Transverse colon (tissue), 4 donors: ENCODE results near the gene ASPM. TPM values are rescaled to one million over a fixed set of nuclear protein-coding genes. Genes with fewer than 3 reads are reported as not detected.
"Not testable (repeated sequence)": the region's sequence is repeated elsewhere in the genome, so short reads cannot be mapped to it uniquely, and the experiment has no call there.

Experiments used
- DNase-seq: peaks from one replicate; pipeline ENCODE4 v3.0.0-alpha.2; 2019
- H3K27ac ChIP-seq, 4 donors: fragments of 200-600 bp; sonication (generic); 2 replicates each; pipeline ENCODE4 v1.5.1; 2016 to 2018; ENCODE audit warnings: inconsistent platforms in 4 of 4
- H3K27me3 ChIP-seq: fragments of 200-600 bp; sonication (generic); 2 replicates; pipeline ENCODE4 v1.5.1; 2017; ENCODE audit warnings: inconsistent platforms
- H3K36me3 ChIP-seq, 4 donors: fragments of 200-600 bp; sonication (generic); 2 replicates each; pipeline ENCODE4 v1.5.1; 2017 to 2019; ENCODE audit warnings: inconsistent platforms in 4 of 4
- H3K4me1 ChIP-seq, 4 donors: fragments of 200-600 bp; sonication (generic); 2 replicates each; pipeline ENCODE4 v1.5.1; 2017 to 2020; ENCODE audit warnings: inconsistent platforms in 4 of 4
- H3K4me3 ChIP-seq, 4 donors: fragments of 200-600 bp; sonication (generic); 1 replicate in 1 of 4; 2 replicates in 3 of 4; pipeline versions ENCODE4 v1.5.1 to v1.6.1; 2017 to 2019; ENCODE audit warnings: inconsistent platforms in 4 of 4
- H3K9me3 ChIP-seq, 2 donors: fragments of 200-600 bp; sonication (generic); 2 replicates each; pipeline ENCODE4 v1.5.1; 2017 to 2019; ENCODE audit warnings: inconsistent platforms in 2 of 2
- EP300 ChIP-seq: sonication (generic); formaldehyde crosslinking; IDR thresholded peaks from one replicate; pipeline ENCODE4 v1.6.1; 2017; ENCODE audit warnings: antibody characterized with exemption, low read depth
- POLR2A ChIP-seq: fragments of 450-650 bp; IDR thresholded peaks from one replicate; pipeline ENCODE4 v1.6.1; 2016; ENCODE audit warnings: antibody characterized with exemption, mild to moderate bottlenecking, moderate library complexity
- POLR2AphosphoS5 ChIP-seq, 3 donors: sonication (generic); formaldehyde crosslinking; IDR thresholded peaks; one replicate each; pipeline ENCODE4 v1.6.1; 2016; ENCODE audit warnings: antibody characterized with exemption in 3 of 3
- WGBS, 2 donors: methylation state at CpG; one replicate each; pipeline ENCODE4 v1.1.5; 2018; ENCODE audit warnings: low coverage in 1 of 2; 5-methylcytosine and 5-hydroxymethylcytosine counted together
- in situ Hi-C, 4 donors: fragments of 200-750 bp; cut with MboI; loops; one replicate each; pipeline versions ENCODE4 v1.15.0 to v1.15.1; 2017; ENCODE audit warnings: low sequenced_read_pairs in 3 of 4, low pct_ligation_motif_present in 1 of 4, low pct_unique_long_range_greater_than_20kb in 1 of 4
- intact Hi-C: fragments of 100-400 bp; cut with DNase I; formaldehyde crosslinking; loops from one replicate; pipeline ENCODE4 v1.15.1; 2023; ENCODE audit warnings: low total_unique reads
- total RNA-seq, 4 donors: library from RNA; depleted of rRNA; stranded (reverse); fragments of >200 nt; gene quantifications; one replicate each; pipeline ENCODE4 v1.1.0, GENCODE V29; 2016
- TF ChIP-seq, protein P1 (sequence below), 5 experiments: fragments of 200-600 bp in 3 of 5; fragments of 450-650 bp in 2 of 5; sonication (generic) in 3 of 5; IDR thresholded peaks; 1 replicate in 2 of 5; 2 replicates in 3 of 5; pipeline ENCODE4 v1.5.1; 2016 to 2017; ENCODE audit warnings: antibody characterized with exemption in 5 of 5, inconsistent platforms in 3 of 5, mild to moderate bottlenecking in 2 of 5, moderate library complexity in 1 of 5

ASPM gene
- total RNA-seq, 4 donors from 2014 or later: 0.37 to 13.9 (median 2.5) TPM

GRCh38 chr1:197042676-197043341 lies 103.7 kb downstream of the ASPM start:
- H3K27ac ChIP-seq: no peak overlapping the region
- 71 to 88% methylated on average over 3 to 4 of the region's 4 CpGs for WGBS, 2 donors
- TF ChIP-seq, protein P1, sequence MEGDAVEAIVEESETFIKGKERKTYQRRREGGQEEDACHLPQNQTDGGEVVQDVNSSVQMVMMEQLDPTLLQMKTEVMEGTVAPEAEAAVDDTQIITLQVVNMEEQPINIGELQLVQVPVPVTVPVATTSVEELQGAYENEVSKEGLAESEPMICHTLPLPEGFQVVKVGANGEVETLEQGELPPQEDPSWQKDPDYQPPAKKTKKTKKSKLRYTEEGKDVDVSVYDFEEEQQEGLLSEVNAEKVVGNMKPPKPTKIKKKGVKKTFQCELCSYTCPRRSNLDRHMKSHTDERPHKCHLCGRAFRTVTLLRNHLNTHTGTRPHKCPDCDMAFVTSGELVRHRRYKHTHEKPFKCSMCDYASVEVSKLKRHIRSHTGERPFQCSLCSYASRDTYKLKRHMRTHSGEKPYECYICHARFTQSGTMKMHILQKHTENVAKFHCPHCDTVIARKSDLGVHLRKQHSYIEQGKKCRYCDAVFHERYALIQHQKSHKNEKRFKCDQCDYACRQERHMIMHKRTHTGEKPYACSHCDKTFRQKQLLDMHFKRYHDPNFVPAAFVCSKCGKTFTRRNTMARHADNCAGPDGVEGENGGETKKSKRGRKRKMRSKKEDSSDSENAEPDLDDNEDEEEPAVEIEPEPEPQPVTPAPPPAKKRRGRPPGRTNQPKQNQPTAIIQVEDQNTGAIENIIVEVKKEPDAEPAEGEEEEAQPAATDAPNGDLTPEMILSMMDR (IDR thresholded peaks at IDR 0.05): no peak
- TF ChIP-seq POLR2AphosphoS5 (IDR thresholded peaks at IDR 0.05) (no peak), POLR2A (no peak), EP300 (no peak)
- in situ Hi-C loops: no loop called here
- no peaks in the 10 kb centered on the region for H3K36me3 ChIP-seq
- H3K4me3 ChIP-seq: no peak overlapping the region
- H3K4me1 ChIP-seq: no peaks in the 10 kb centered on the region
- no peak for DNase-seq
- no peaks in the 10 kb centered on the region for H3K9me3 ChIP-seq
- H3K27me3 ChIP-seq: no peaks in the 10 kb centered on the region
- intact Hi-C loops: no loop called here

- no peak overlapping the region for H3K4me3 ChIP-seq
- H3K27me3 ChIP-seq: no peaks in the 10 kb centered on the region
- in situ Hi-C loops: no loop called here
Measured at GRCh38 chr1:197041486-197042353, 104.7 kb downstream of the ASPM start.

GRCh38 chr1:197036861-197037260 lies 109.6 kb downstream of the ASPM start:
- WGBS, 2 donors: 89 to 93% methylated on average over 3 of the region's 3 CpGs
- in situ Hi-C loops (no loop called here), intact Hi-C loops (no loop called here)
- Histone ChIP-seq H3K9me3 (no peaks in the 10 kb centered on the region), H3K27ac (no peak overlapping the region), H3K4me1 (no peaks in the 10 kb centered on the region), H3K36me3 (no peaks in the 10 kb centered on the region), H3K27me3 (no peaks in the 10 kb centered on the region), H3K4me3 (no peak overlapping the region)
- no peak for DNase-seq
- TF ChIP-seq POLR2AphosphoS5 (IDR thresholded peaks at IDR 0.05): no peak
- no peak for TF ChIP-seq EP300
- TF ChIP-seq, protein P1 (IDR thresholded peaks at IDR 0.05): no peak
- no peak for TF ChIP-seq POLR2A

More at GRCh38 chr1:197041486-197042353, 104.7 kb downstream of the ASPM start:
- Histone ChIP-seq H3K9me3 (no peaks in the 10 kb centered on the region), H3K36me3 (no peaks in the 10 kb centered on the region), H3K4me1 (no peaks in the 10 kb centered on the region), H3K27ac (no peak overlapping the region)
- 43 to 57% methylated on average over 7 of the region's 7 CpGs for WGBS, 2 donors
- intact Hi-C loops: no loop called here
- DNase-seq: no peak
- no peak for TF ChIP-seq POLR2A
- TF ChIP-seq POLR2AphosphoS5 (IDR thresholded peaks at IDR 0.05): no peak
- no peak for TF ChIP-seq EP300
- TF ChIP-seq, protein P1 (IDR thresholded peaks at IDR 0.05): no peak

GRCh38 chr1:197034631-197035339 lies 111.7 kb downstream of the ASPM start:
- H3K9me3 ChIP-seq, H3K36me3 ChIP-seq, H3K27ac ChIP-seq, H3K4me1 ChIP-seq, in situ Hi-C loops, DNase-seq, intact Hi-C loops, H3K27me3 ChIP-seq, H3K4me3 ChIP-seq: not testable (repeated sequence)
- WGBS, 2 donors: 77 to 80% methylated on average over 3 to 6 of the region's 6 CpGs

Other genes with a start within 250 kb of the ASPM start
- not detected for gene CFHR2, start 202.9 kb downstream of the ASPM start, total RNA-seq
- not detected for gene CFHR5, start 169.1 kb downstream of the ASPM start, total RNA-seq
- not detected for gene F13B, start 79.4 kb downstream of the ASPM start, total RNA-seq
- 1 to 10 TPM; 2.6 to 9.5 (median 7.0) TPM for gene ZBTB41, start 54.6 kb upstream of the ASPM start, total RNA-seq
- 1 to 10 TPM in 1 of 4 donors, under 1 TPM in 2, not detected in 1; 0.14 to 2.8 (median 0.32) TPM for gene CRB1, start 121.6 kb upstream of the ASPM start, total RNA-seq